ENCODE results near the gene PLXNA4. TPM values are rescaled to one million over a fixed set of nuclear protein-coding genes. Genes with fewer than 3 reads are reported as not detected.

Gene PLXNA4
- total and polyA plus RNA-seq, 9 of the 15 experiments (the other 6 are each of a cell fraction or from before 2014, with no cell fraction given) = under 0.01 to 0.09 TPM; not detected in 7

GRCh38 chr7:132548489-132549078 is 27.7 kb downstream of the PLXNA4 start:
- Histone ChIP-seq H3K36me3 (ENCODE audit: control insufficient read depth, insufficient read depth, low read length) (no peaks in the 10 kb centered on the region), H3K27me3 (ENCODE audit: control insufficient read depth in 2 of 2, insufficient read depth in 2 of 2, low read length in 2 of 2) (no peaks in the 10 kb centered on the region), H3K27ac (ENCODE audit: extremely low read depth, low read depth, low read length) (no peak overlapping the region), H3K9me1 (ENCODE audit: control insufficient read depth, insufficient read depth, low read length) (no peaks in the 10 kb centered on the region), H3K4me2 (ENCODE audit: insufficient read depth, low read length) (no peak overlapping the region), H3K4me3 (no peak overlapping the region), H4K20me1 (replicated peaks; ENCODE audit: control insufficient read depth, insufficient read depth, low read length) (no peaks in the 10 kb centered on the region), H2AFZ (ENCODE audit: low read depth, low read length) (no peak overlapping the region), H3K79me2 (ENCODE audit: control insufficient read depth, insufficient read depth, low read length) (no peaks in the 10 kb centered on the region), H3K4me1 (replicated peaks in 1 of 2; ENCODE audit: control insufficient read depth in 2 of 2, insufficient read depth in 2 of 2, low read length in 2 of 2) (no peaks in the 10 kb centered on the region), H3K9me3 (replicated peaks; ENCODE audit: control insufficient read depth, insufficient read depth, low read depth, low read length) (no peaks in the 10 kb centered on the region), H3K9ac (ENCODE audit: insufficient read depth in 1 of 2, low read depth in 2 of 2, low read length in 2 of 2) (no peak overlapping the region)
- ATAC-seq (no peak), FAIRE-seq (no peak), DNase-seq (ENCODE audit: extremely low read depth in 1 of 4, low spot score in 3 of 4) (no peak)
- WGBS (ENCODE audit: insufficient coverage, low coverage, missing lambda C conversion rate) = 1% methylated on average over 4 of the region's 4 CpGs
- in situ Hi-C loops (cut with MboI) = no loop called here
- BruUV-seq (replicated peaks) = no TSS peak
- TF ChIP-seq ZNF717 (CRISPR knock-in tag; IDR thresholded peaks at IDR 0.05) (no peak), ZNF740 (CRISPR knock-in tag; IDR thresholded peaks at IDR 0.05) (no peak), ZNF740 (tag; IDR thresholded peaks at IDR 0.05) (no peak), FOS (IDR thresholded peaks at IDR 0.05; ENCODE audit: extremely low read depth, insufficient read length) (no peak), ZC3H8 (IDR thresholded peaks at IDR 0.05) (no peak), ZNF146 (CRISPR knock-in tag; IDR thresholded peaks at IDR 0.05; ENCODE audit: unreplicated experiment) (no peak), FIP1L1 (IDR thresholded peaks at IDR 0.05; ENCODE audit: low read depth, low read length, poor library complexity, severe bottlenecking) (no peak), NFIX (CRISPR knock-in tag; IDR thresholded peaks at IDR 0.05; ENCODE audit: low read depth) (no peak), ZNF165 (CRISPR knock-in tag; IDR thresholded peaks at IDR 0.05; ENCODE audit: borderline replicate concordance) (no peak), SMARCA4 (IDR thresholded peaks at IDR 0.05) (no peak), GABPA (tag; conservative IDR thresholded peaks at IDR 0.05; ENCODE audit: low read depth) (no peak), TARDBP (IDR thresholded peaks at IDR 0.05) (no peak), HMG20A (CRISPR knock-in tag; conservative IDR thresholded peaks at IDR 0.05) (no peak)
- CTCF ChIA-PET (ENCODE audit: low intra/inter-chr PET ratio) = no interaction called here
- intact Hi-C loops (cut with micrococcal nuclease) = no loop called here
- POLR2A ChIA-PET = no interaction called here
